Lower leg skin (tissue), 3 donors: ENCODE results near the gene CLASRP.

Source experiments
- CTCF ChIP-seq, 3 donors: fragments of 450-650 bp; IDR thresholded peaks; one replicate each; pipeline ENCODE4 v1.5.1; 2016; ENCODE audit warnings: antibody characterized with exemption in 3 of 3, mild to moderate bottlenecking in 3 of 3, moderate library complexity in 2 of 3
- POLR2A ChIP-seq, 2 donors: fragments of 450-650 bp; IDR thresholded peaks; one replicate each; pipeline ENCODE4 v1.6.1; 2016 to 2017; ENCODE audit warnings: antibody characterized with exemption in 2 of 2, mild to moderate bottlenecking in 1 of 2, moderate library complexity in 1 of 2

GRCh38 chr19:45001087-45001739, 37.6 kb upstream of the CLASRP start, which contains the start of gene RELB:
- TF ChIP-seq CTCF (IDR thresholded peaks at IDR 0.05) (no peak), POLR2A (IDR thresholded peaks at IDR 0.05) (no peak)
